Panc1 (cell line): ENCODE data around the gene APOF. TPM values are rescaled to one million over a fixed set of nuclear protein-coding genes. Genes with fewer than 3 reads are reported as not detected.
"Not testable (repeated sequence)": the region's sequence is repeated elsewhere in the genome, so short reads cannot be mapped to it uniquely, and the experiment has no call there.

ENCODE experiments used
- ATAC-seq: fragments of 200-7000 bp; cut with Tn5 transposase; 2 replicates; pipeline ENCODE4 v1.9.1; 2020; ENCODE audit warnings: mild to moderate bottlenecking, moderate library complexity
- BruUV-seq: library from RNA; stranded (reverse); fragments of 400-500 nt; replicated peaks from 2 replicates; lab custom pipeline; 2021; lab: Mats Ljungman, UMichigan
- CTCF ChIA-PET: fragments of 300-600 bp; sonication (Branson Sonifier 250); formaldehyde crosslinking; loops from one replicate; lab custom pipeline; 2022; ENCODE audit warnings: antibody characterized with exemption; lab: Charles Lee
- POLR2A ChIA-PET: fragments of 300-600 bp; sonication (Branson Sonifier 250); formaldehyde crosslinking; loops from one replicate; lab custom pipeline; 2022; ENCODE audit warnings: antibody characterized with exemption; lab: Charles Lee
- DNase-seq: peaks from one replicate; pipeline ENCODE4 v3.0.0-alpha.2; 2010; ENCODE audit warnings: low read depth, low spot score
- H3K27ac ChIP-seq: 2 replicates; pipeline ENCODE4 v1.5.1; 2011; ENCODE audit warnings: mild to moderate bottlenecking, low read length, inconsistent platforms
- H3K27me3 ChIP-seq: fragments of 200-500 bp; sonication (Bioruptor generic); 2 replicates; pipeline ENCODE4 v1.6.0; 2014; ENCODE audit warnings: low read length, inconsistent platforms; ENCODE audit not compliant: control insufficient read depth, insufficient read depth
- H3K36me3 ChIP-seq: fragments of 200-500 bp; sonication (Bioruptor generic); 2 replicates; pipeline ENCODE4 v1.5.1; 2014; ENCODE audit warnings: inconsistent platforms, mild to moderate bottlenecking, low read length, moderate library complexity; ENCODE audit not compliant: control insufficient read depth, insufficient read depth
- H3K4me1 ChIP-seq: 2 replicates; pipeline ENCODE4 v1.5.1; 2011; ENCODE audit warnings: inconsistent platforms, mild to moderate bottlenecking, low read length, moderate library complexity; ENCODE audit not compliant: control insufficient read depth, insufficient read depth
- H3K4me3 ChIP-seq, 2 experiments: 2 replicates each; pipeline ENCODE4 v1.5.1; 2011 to 2012; ENCODE audit warnings: low read depth in 2 of 2, low read length in 2 of 2, mild to moderate bottlenecking in 2 of 2, inconsistent platforms in 1 of 2, moderate library complexity in 1 of 2
- H3K9me3 ChIP-seq: fragments of 200-500 bp; sonication (Bioruptor generic); 2 replicates; pipeline ENCODE4 v1.5.1; 2014; ENCODE audit warnings: low read depth, mild to moderate bottlenecking, inconsistent platforms, low read length, moderate library complexity; ENCODE audit not compliant: control insufficient read depth, insufficient read depth
- CTCF ChIP-seq: fragments of 450-650 bp; IDR thresholded peaks from 2 replicates; pipeline ENCODE4 v1.5.1; 2017; ENCODE audit warnings: mild to moderate bottlenecking
- POLR2AphosphoS5 ChIP-seq: IDR thresholded peaks from 2 replicates; pipeline ENCODE4 v1.6.1; 2012; ENCODE audit warnings: mild to moderate bottlenecking, low read depth, low read length, moderate library complexity
- REST ChIP-seq, 2 experiments: IDR thresholded peaks; 2 replicates each; pipeline ENCODE4 v1.6.1; 2011 to 2012; ENCODE audit warnings: low read depth in 2 of 2, control low read depth in 1 of 2, low read length in 1 of 2, mild to moderate bottlenecking in 1 of 2, moderate library complexity in 1 of 2; ENCODE audit not compliant: insufficient read depth in 1 of 2
- SIN3A ChIP-seq: IDR thresholded peaks from 2 replicates; pipeline ENCODE4 v1.6.1; 2012; ENCODE audit warnings: low read depth, mild to moderate bottlenecking, low read length, moderate library complexity, borderline replicate concordance; ENCODE audit not compliant: insufficient read depth
- TCF7L2 ChIP-seq: IDR thresholded peaks from 2 replicates; pipeline ENCODE4 v1.6.1; 2011; ENCODE audit warnings: mild to moderate bottlenecking, low read depth, low read length, inconsistent platforms
- in situ Hi-C: cut with HindIII; loops from 2 replicates; pipeline ENCODE4 v1.10.0; 2016; ENCODE audit warnings: low sequenced_read_pairs, low pct_unique_long_range_greater_than_20kb
- intact Hi-C: fragments of 100-400 bp; cut with micrococcal nuclease; formaldehyde crosslinking; loops from one replicate; pipeline ENCODE4 v1.10.0; 2022; ENCODE audit not compliant: unreplicated experiment
- total RNA-seq: library from RNA; stranded (reverse); gene quantifications from one replicate; pipeline ENCODE4 v1.2.1, GENCODE V29; 2021; ENCODE audit not compliant: unreplicated experiment

APOF gene
- total RNA-seq, 1 experiment from 2014 or later = 0.10 TPM

GRCh38 chr12:56348776-56349175, 13.9 kb downstream of the APOF start:
- DNase-seq (no peak), ATAC-seq (no peak)
- Histone ChIP-seq H3K27ac (no peak overlapping the region), H3K9me3 (no peaks in the 10 kb centered on the region), H3K27me3 (no peaks in the 10 kb centered on the region), H3K36me3 (0 out of 2 replicates have a peak, but pooled peaks cover 5% of the 10 kb centered on the region), H3K4me1 (no peaks in the 10 kb centered on the region), H3K4me3 (no peak overlapping the region)
- no TSS peak for BruUV-seq
- in situ Hi-C loops (no loop called here), intact Hi-C loops (no loop called here)
- ChIA-PET CTCF (no interaction called here), POLR2A (interaction anchor here (0.6 to 0.7 kb wide), 2 partner anchors 11 to 19 kb away, joined by 4 read pairs; partner anchors contain the start of gene STAT2)
- TF ChIP-seq CTCF (no peak), SIN3A (no peak)

GRCh38 chr12:56347255-56347654, 15.4 kb downstream of the APOF start:
- H3K27ac ChIP-seq, H3K4me1 ChIP-seq, H3K4me3 ChIP-seq, in situ Hi-C loops, BruUV-seq, H3K27me3 ChIP-seq, intact Hi-C loops, ATAC-seq, H3K36me3 ChIP-seq, CTCF ChIA-PET, DNase-seq, H3K9me3 ChIP-seq: not testable (repeated sequence)
- POLR2A ChIA-PET = interaction anchor here (0.6 kb wide), 1 partner anchor 152 kb away, joined by 12 read pairs; no protein-coding TSS in a partner anchor

- ATAC-seq = peak; percentile 47
- POLR2A ChIA-PET = no interaction called here
- no peak for DNase-seq
- in situ Hi-C loops (no loop called here), intact Hi-C loops (no loop called here)
- H3K36me3 ChIP-seq = 0 out of 2 replicates have a peak, but pooled peaks cover 5% of the 10 kb centered on the region
- no peak overlapping the region for H3K27ac ChIP-seq
- no peaks in the 10 kb centered on the region for H3K9me3 ChIP-seq
- no peaks in the 10 kb centered on the region for H3K27me3 ChIP-seq
- BruUV-seq = no TSS peak
- no peaks in the 10 kb centered on the region for H3K4me1 ChIP-seq
- CTCF ChIA-PET = no interaction called here
- H3K4me3 ChIP-seq = no peak overlapping the region
- no peak; the same call in 1 of the 2 replicates for TF ChIP-seq CTCF
- TF ChIP-seq REST (IDR thresholded peaks at IDR 0.05; ENCODE audit: insufficient read depth in 1 of 2, low read depth in 2 of 2, low read length in 1 of 2) = no peak
- no peak for TF ChIP-seq POLR2AphosphoS5
- no peak for TF ChIP-seq TCF7L2
- TF ChIP-seq SIN3A = no peak
These were observed 16.0 kb downstream of the APOF start for GRCh38 chr12:56346675-56347074.

- CTCF ChIA-PET = interaction anchor here (0.7 kb wide), 1 partner anchor 816 kb away, joined by 3 read pairs; no protein-coding TSS in a partner anchor
- in situ Hi-C loops = not testable (repeated sequence)
These were observed 20.4 kb downstream of the APOF start for GRCh38 chr12:56342290-56342689.

More at GRCh38 chr12:56342290-56342689, 20.4 kb downstream of the APOF start:
- H3K27me3 ChIP-seq, ATAC-seq, H3K27ac ChIP-seq, POLR2A ChIA-PET, DNase-seq, intact Hi-C loops, H3K4me3 ChIP-seq, H3K36me3 ChIP-seq, BruUV-seq, H3K4me1 ChIP-seq, H3K9me3 ChIP-seq: not testable (repeated sequence)
